Measurements from ENCODE around the gene KLHDC10. TPM values are rescaled to one million over a fixed set of nuclear protein-coding genes. Genes with fewer than 3 reads are reported as not detected.

The KLHDC10 gene
- total RNA-seq, 1 experiment from 2014 or later: 21.6 TPM

- TF ChIP-seq EZH2phosphoT487 (IDR thresholded peaks at IDR 0.05; ENCODE audit: borderline replicate concordance, low read length): no peak
- no peak for TF ChIP-seq EZH2 (IDR thresholded peaks at IDR 0.05; ENCODE audit: low read length, unreplicated experiment)
- TF ChIP-seq, protein P1, sequence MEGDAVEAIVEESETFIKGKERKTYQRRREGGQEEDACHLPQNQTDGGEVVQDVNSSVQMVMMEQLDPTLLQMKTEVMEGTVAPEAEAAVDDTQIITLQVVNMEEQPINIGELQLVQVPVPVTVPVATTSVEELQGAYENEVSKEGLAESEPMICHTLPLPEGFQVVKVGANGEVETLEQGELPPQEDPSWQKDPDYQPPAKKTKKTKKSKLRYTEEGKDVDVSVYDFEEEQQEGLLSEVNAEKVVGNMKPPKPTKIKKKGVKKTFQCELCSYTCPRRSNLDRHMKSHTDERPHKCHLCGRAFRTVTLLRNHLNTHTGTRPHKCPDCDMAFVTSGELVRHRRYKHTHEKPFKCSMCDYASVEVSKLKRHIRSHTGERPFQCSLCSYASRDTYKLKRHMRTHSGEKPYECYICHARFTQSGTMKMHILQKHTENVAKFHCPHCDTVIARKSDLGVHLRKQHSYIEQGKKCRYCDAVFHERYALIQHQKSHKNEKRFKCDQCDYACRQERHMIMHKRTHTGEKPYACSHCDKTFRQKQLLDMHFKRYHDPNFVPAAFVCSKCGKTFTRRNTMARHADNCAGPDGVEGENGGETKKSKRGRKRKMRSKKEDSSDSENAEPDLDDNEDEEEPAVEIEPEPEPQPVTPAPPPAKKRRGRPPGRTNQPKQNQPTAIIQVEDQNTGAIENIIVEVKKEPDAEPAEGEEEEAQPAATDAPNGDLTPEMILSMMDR (conservative IDR thresholded peaks at IDR 0.05; ENCODE audit: low read depth, low read length): no peak
- Histone ChIP-seq H4K20me1 (ENCODE audit: low read length) (no peaks in the 10 kb centered on the region), H3K4me1 (ENCODE audit: insufficient read depth, low read length) (peaks cover 8% of the 10 kb centered on the region), H3K9me3 (ENCODE audit: low read length) (no peaks in the 10 kb centered on the region), H3F3A (ENCODE audit: low read length, unreplicated experiment) (no peaks in the 10 kb centered on the region), H3K27ac (ENCODE audit: low read length) (no peak overlapping the region), H3K9ac (ENCODE audit: low read length) (no peak overlapping the region), H3K4me2 (ENCODE audit: low read length) (no peak overlapping the region), H2AFZ (ENCODE audit: low read length) (no peak overlapping the region), H3K9me2 (replicated peaks; ENCODE audit: low read length) (no peaks in the 10 kb centered on the region), H3K36me3 (ENCODE audit: low read depth, low read length) (no peaks in the 10 kb centered on the region), H3K79me2 (ENCODE audit: low read length) (peaks cover under 1% of the 10 kb centered on the region), H3K27me3 (ENCODE audit: low read length) (no peaks in the 10 kb centered on the region), H3K4me3 (ENCODE audit: low read length) (no peak overlapping the region)
- ATAC-seq (no peak), DNase-seq (no peak)
- intact Hi-C loops (cut with micrococcal nuclease): no loop called here
- BruUV-seq (replicated peaks): no TSS peak
- ChIA-PET POLR2A (ENCODE audit: unreplicated experiment) (no interaction called here), CTCF (interaction anchor here (0.6 kb wide), 2 partner anchors 117 to 224 kb away, joined by 3 read pairs; no protein-coding TSS in a partner anchor)
Observed at GRCh38 chr7:130065500-130066152, 4.7 kb upstream of the KLHDC10 start.

DNA sequence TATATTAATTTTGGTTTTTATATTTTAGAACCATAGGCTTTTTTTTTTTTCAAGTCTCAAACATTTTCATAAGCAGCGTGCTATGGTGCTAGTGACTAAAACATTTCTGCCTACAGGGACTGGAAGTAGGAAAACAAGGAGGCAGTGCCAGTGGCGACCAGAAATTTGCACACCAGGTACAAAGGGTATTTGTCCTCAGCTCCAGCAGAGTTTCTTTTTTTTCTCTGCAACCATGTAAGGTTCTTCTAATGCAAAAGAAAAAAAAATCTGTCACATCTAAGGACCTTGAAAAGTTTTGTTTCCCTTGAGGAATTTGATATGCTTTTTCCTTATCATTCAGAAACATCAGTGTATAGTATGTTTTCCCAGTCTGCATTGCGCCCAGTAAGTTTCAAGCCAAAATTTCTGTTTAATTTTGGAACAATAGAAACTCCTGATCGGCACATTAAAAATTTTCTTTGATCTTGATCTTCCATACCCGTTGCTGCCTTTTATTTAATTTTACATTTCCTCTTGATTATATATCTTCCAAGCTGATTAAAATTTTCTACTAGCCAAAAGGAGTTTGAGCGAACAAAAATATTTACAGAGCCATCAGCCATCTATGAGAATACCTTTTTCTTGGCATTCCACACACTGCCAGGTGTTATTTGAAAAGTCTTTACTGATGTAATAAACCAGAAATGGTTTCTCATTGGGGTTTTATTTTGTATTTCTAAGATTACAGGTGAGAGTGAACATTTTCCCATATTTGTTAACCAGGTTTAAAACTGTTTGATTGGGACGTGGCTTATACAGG is 956 bp upstream of the KLHDC10 start:
- H3K9ac ChIP-seq (ENCODE audit: low read length): peak overlapping the region; percentile 79
- ChIA-PET POLR2A (ENCODE audit: unreplicated experiment) (interaction anchor here (0.6 to 0.9 kb wide), 4 partner anchors 103 to 673 kb away, joined by 3 to 10 read pairs (median 5); no protein-coding TSS in a partner anchor), CTCF (interaction anchor here (0.6 to 0.7 kb wide), 2 partner anchors 612 to 668 kb away, joined by 3 read pairs; no protein-coding TSS in a partner anchor)
- H3K36me3 ChIP-seq (ENCODE audit: low read depth, low read length): no peaks in the 10 kb centered on the region; the same call in 1 of the 2 replicates
- no peaks in the 10 kb centered on the region for H3K9me3 ChIP-seq (ENCODE audit: low read length)
- H3K4me2 ChIP-seq (ENCODE audit: low read length): peak overlapping the region; percentile 99
- ATAC-seq: 0 out of 2 replicates have a peak, but pooled peaks have one; percentile 1
- BruUV-seq (replicated peaks): TSS peak; percentile 98
- peaks cover 10% of the 10 kb centered on the region for H3K4me1 ChIP-seq (ENCODE audit: insufficient read depth, low read length)
- H4K20me1 ChIP-seq (ENCODE audit: low read length): 0 out of 2 replicates have a peak, but pooled peaks cover 5% of the 10 kb centered on the region
- H3K4me3 ChIP-seq (ENCODE audit: low read length): peak overlapping the region; percentile 89
- TF ChIP-seq, protein P1 (conservative IDR thresholded peaks at IDR 0.05; ENCODE audit: low read depth, low read length): no peak
- no peak for TF ChIP-seq EZH2 (IDR thresholded peaks at IDR 0.05; ENCODE audit: low read length, unreplicated experiment)
- no peak for TF ChIP-seq EZH2phosphoT487 (IDR thresholded peaks at IDR 0.05; ENCODE audit: borderline replicate concordance, low read length)
- no peak for DNase-seq
- peak overlapping the region; percentile 33 for H3K27ac ChIP-seq (ENCODE audit: low read length)
- H3F3A ChIP-seq (ENCODE audit: low read length, unreplicated experiment): no peaks in the 10 kb centered on the region
- no peaks in the 10 kb centered on the region for H3K9me2 ChIP-seq (replicated peaks; ENCODE audit: low read length)
- intact Hi-C loops (cut with micrococcal nuclease): no loop called here
- H3K27me3 ChIP-seq (ENCODE audit: low read length): no peaks in the 10 kb centered on the region
- peak overlapping the region; percentile 99 for H2AFZ ChIP-seq (ENCODE audit: low read length)
- H3K79me2 ChIP-seq (ENCODE audit: low read length): peaks cover 37% of the 10 kb centered on the region
